ENCODE data around the gene C15orf39. TPM values are rescaled to one million over a fixed set of nuclear protein-coding genes. Genes with fewer than 3 reads are reported as not detected.

C15orf39 gene
- total RNA-seq, 4 donors from 2014 or later = 10.6 to 18.3 (median 16.7) TPM

GRCh38 chr15:75199357-75199940 lies 2.2 kb upstream of the C15orf39 start:
- intact Hi-C loops (cut with DNase I) = no loop called here
- Histone ChIP-seq H3K36me3 (no peaks in the 10 kb centered on the region), H3K27ac (peak overlapping the region; percentile 90 to 96 (median 93)), H3K27me3 (no peaks in the 10 kb centered on the region), H3K4me1 (peaks cover 42 to 65% of the 10 kb centered on the region in 2 donors), H3K9me3 (no peaks in the 10 kb centered on the region), H3K4me3 (replicated peaks in 1 of 3) (no peak overlapping the region)
- no peak for DNase-seq
- WGBS, 2 donors = 80 to 85% methylated on average over 2 of the region's 2 CpGs
- TF ChIP-seq, protein P1, sequence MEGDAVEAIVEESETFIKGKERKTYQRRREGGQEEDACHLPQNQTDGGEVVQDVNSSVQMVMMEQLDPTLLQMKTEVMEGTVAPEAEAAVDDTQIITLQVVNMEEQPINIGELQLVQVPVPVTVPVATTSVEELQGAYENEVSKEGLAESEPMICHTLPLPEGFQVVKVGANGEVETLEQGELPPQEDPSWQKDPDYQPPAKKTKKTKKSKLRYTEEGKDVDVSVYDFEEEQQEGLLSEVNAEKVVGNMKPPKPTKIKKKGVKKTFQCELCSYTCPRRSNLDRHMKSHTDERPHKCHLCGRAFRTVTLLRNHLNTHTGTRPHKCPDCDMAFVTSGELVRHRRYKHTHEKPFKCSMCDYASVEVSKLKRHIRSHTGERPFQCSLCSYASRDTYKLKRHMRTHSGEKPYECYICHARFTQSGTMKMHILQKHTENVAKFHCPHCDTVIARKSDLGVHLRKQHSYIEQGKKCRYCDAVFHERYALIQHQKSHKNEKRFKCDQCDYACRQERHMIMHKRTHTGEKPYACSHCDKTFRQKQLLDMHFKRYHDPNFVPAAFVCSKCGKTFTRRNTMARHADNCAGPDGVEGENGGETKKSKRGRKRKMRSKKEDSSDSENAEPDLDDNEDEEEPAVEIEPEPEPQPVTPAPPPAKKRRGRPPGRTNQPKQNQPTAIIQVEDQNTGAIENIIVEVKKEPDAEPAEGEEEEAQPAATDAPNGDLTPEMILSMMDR (IDR thresholded peaks at IDR 0.05) = no peak
- no peak for TF ChIP-seq POLR2A (IDR thresholded peaks at IDR 0.05)

DNA sequence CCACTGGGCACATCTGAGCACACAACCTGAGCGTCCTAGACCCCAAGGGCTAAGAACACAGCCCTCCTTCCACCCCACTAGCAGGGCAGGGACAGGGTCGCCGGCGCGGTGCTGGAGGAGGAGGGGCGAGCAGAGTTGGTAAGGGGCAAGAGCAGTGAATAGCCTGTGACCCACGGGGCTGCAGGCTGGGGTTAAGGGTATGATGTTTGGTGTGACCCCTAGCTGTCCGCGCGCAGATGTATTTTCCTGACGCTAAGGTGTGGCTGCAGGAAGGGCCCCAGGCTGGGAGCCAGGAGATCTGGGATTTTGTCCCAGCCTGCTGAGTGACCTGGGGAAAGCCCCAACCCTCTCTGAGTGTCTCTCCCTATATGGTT lies 1.3 kb upstream of the C15orf39 start:
- peaks cover 41 to 59% of the 10 kb centered on the region in 2 donors for H3K4me1 ChIP-seq
- no peaks in the 10 kb centered on the region for H3K9me3 ChIP-seq
- H3K4me3 ChIP-seq (replicated peaks in 1 of 3) = no peak overlapping the region
- WGBS, 2 donors = 19 to 38% methylated on average over 5 to 11 of the region's 11 CpGs
- H3K27me3 ChIP-seq = no peaks in the 10 kb centered on the region
- TF ChIP-seq, protein P1 (IDR thresholded peaks at IDR 0.05) = no peak
- no peak for TF ChIP-seq POLR2A (IDR thresholded peaks at IDR 0.05)
- no peaks in the 10 kb centered on the region for H3K36me3 ChIP-seq
- intact Hi-C loops (cut with DNase I) = no loop called here
- no peak for DNase-seq
- peak overlapping the region; percentile 90 to 96 (median 93) for H3K27ac ChIP-seq

DNA sequence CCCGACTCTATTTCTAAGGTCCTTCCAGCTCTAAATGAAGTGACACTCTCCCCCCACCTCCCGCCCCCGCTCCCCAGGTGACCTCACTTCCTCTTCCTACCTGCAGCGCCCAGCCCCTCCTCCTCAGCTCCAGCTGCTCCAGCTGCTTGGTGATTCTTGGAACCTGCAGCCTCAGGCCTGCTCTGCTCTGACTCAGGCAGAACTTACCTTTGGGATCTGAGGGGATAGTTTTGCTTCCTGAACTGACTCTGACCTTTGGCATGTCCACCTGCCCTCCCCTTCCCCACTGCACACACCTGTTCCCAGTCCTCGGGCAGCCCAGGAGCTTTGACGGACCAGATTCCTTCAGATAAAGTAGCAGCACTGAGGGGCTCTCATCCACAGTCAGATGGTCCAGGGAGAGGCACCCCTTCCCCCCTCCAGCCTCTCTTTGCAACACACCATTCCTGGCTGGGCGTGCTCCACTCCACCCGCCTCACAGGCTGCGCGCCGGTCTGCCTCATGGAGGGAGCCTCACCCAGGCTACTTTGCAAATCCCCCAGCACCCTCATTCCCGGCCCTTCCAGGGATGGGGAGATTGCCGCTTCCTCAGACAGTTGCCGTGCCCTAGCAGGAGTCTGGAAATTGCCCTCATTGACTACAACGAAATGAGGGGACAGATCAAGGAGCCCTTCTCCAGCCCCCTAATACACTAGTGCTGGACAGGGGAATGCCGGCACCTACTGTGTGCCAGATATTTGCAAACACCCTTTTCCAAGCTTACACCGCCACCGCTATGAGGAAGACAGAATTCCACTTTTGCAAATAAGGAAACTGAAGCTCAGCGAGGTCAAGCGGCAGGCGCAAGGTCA lies 692 bp upstream of the C15orf39 start:
- Histone ChIP-seq H3K4me1 (peaks cover 35 to 53% of the 10 kb centered on the region in 2 donors), H3K9me3 (no peaks in the 10 kb centered on the region), H3K4me3 (replicated peaks in 1 of 3) (peak overlapping the region in 2 of 3 donors; percentile 5 to 88), H3K36me3 (no peaks in the 10 kb centered on the region), H3K27me3 (no peaks in the 10 kb centered on the region), H3K27ac (peak overlapping the region; percentile 90 to 96 (median 93))
- DNase-seq = peak; percentile 90 to 95
- intact Hi-C loops (cut with DNase I) = no loop called here
- TF ChIP-seq POLR2A (IDR thresholded peaks at IDR 0.05) = peak; percentile 24 to 40
- TF ChIP-seq, protein P1 (IDR thresholded peaks at IDR 0.05) = no peak
- 6 to 8% methylated on average over 12 to 20 of the region's 21 CpGs for WGBS, 2 donors

GRCh38 chr15:75202251-75203016 lies 752 bp downstream of the C15orf39 start:
- 1% methylated on average over 23 to 45 of the region's 71 CpGs for WGBS, 2 donors
- Histone ChIP-seq H3K27me3 (no peaks in the 10 kb centered on the region), H3K27ac (peak overlapping the region; percentile 93 to 96 (median 96)), H3K36me3 (peaks cover 12% of the 10 kb centered on the region in 2 donors), H3K4me1 (peaks cover 34 to 48% of the 10 kb centered on the region in 2 donors), H3K9me3 (no peaks in the 10 kb centered on the region), H3K4me3 (replicated peaks in 1 of 3) (peak overlapping the region; percentile 69 to 94 (median 88))
- intact Hi-C loops (cut with DNase I) = loop anchor here (2.0 kb wide), 1 partner anchor 174 kb away; no protein-coding TSS in a partner anchor
- peak; percentile 86 to 87 for DNase-seq
- TF ChIP-seq, protein P1 (IDR thresholded peaks at IDR 0.05) = peak in 2 of 6 experiments; percentile 2 to 12
- TF ChIP-seq POLR2A (IDR thresholded peaks at IDR 0.05) = peak in 1 of 2 donors; percentile 21
